ENCODE measurements around the gene DNAL4. TPM values are rescaled to one million over a fixed set of nuclear protein-coding genes. Genes with fewer than 3 reads are reported as not detected.

The DNAL4 gene
- total RNA-seq, 1 experiment from 2014 or later = 9.2 TPM

- no peak overlapping the region for H3K4me3 Mint-ChIP-seq (ENCODE audit: unreplicated experiment)
- Histone ChIP-seq H3K36me3 (ENCODE audit: control insufficient read depth, insufficient read depth, low read length) (no peaks in the 10 kb centered on the region), H3K27me3 (replicated peaks; ENCODE audit: control insufficient read depth, insufficient read depth, low read length) (no peaks in the 10 kb centered on the region), H3K4me3 (ENCODE audit: low read depth, low read length) (no peak overlapping the region), H3K9me3 (no peaks in the 10 kb centered on the region), H3K4me1 (peaks cover 8% of the 10 kb centered on the region)
- no peaks in the 10 kb centered on the region for H3K36me3 Mint-ChIP-seq (ENCODE audit: insufficient read depth, unreplicated experiment)
- CTCF ChIA-PET = no interaction called here
- POLR2A ChIA-PET = no interaction called here
- no peak overlapping the region for H3K27ac Mint-ChIP-seq (ENCODE audit: unreplicated experiment)
- H3K9me3 Mint-ChIP-seq (ENCODE audit: unreplicated experiment) = no peaks in the 10 kb centered on the region
- no peak for DNase-seq
- no peak for TF ChIP-seq CTCF (IDR thresholded peaks at IDR 0.05; ENCODE audit: insufficient read depth in 1 of 2, low read depth in 1 of 2, low read length in 1 of 2, severe bottlenecking in 1 of 2, unreplicated experiment in 1 of 2)
- BruUV-seq (replicated peaks) = no TSS peak
- no peaks in the 10 kb centered on the region for H3K4me1 Mint-ChIP-seq (ENCODE audit: low read depth, unreplicated experiment)
- H3K27me3 Mint-ChIP-seq (ENCODE audit: insufficient read depth, unreplicated experiment) = peaks cover 22% of the 10 kb centered on the region
- intact Hi-C loops (cut with micrococcal nuclease; ENCODE audit: unreplicated experiment) = no loop called here
Observed at GRCh38 chr22:38795569-38795968, 1.6 kb upstream of the DNAL4 start.

GRCh38 chr22:38793317-38793716, 626 bp downstream of the DNAL4 start:
- peak overlapping the region; percentile 71 for H3K27ac Mint-ChIP-seq (ENCODE audit: unreplicated experiment)
- no peaks in the 10 kb centered on the region for H3K27me3 ChIP-seq (replicated peaks; ENCODE audit: control insufficient read depth, insufficient read depth, low read length)
- ChIA-PET CTCF (no interaction called here), POLR2A (no interaction called here)
- H3K9me3 Mint-ChIP-seq (ENCODE audit: unreplicated experiment) = no peaks in the 10 kb centered on the region
- peak overlapping the region; percentile 85 for H3K4me3 Mint-ChIP-seq (ENCODE audit: unreplicated experiment)
- no peak for TF ChIP-seq CTCF (IDR thresholded peaks at IDR 0.05; ENCODE audit: insufficient read depth in 1 of 2, low read depth in 1 of 2, low read length in 1 of 2, severe bottlenecking in 1 of 2, unreplicated experiment in 1 of 2)
- H3K4me1 Mint-ChIP-seq (ENCODE audit: low read depth, unreplicated experiment) = no peaks in the 10 kb centered on the region
- no peaks in the 10 kb centered on the region for H3K9me3 ChIP-seq
- peak overlapping the region; percentile 90 for H3K4me3 ChIP-seq (ENCODE audit: low read depth, low read length)
- peaks cover 8% of the 10 kb centered on the region for H3K4me1 ChIP-seq
- BruUV-seq (replicated peaks) = TSS peak; percentile 60
- no peak for DNase-seq
- H3K36me3 Mint-ChIP-seq (ENCODE audit: insufficient read depth, unreplicated experiment) = no peaks in the 10 kb centered on the region
- intact Hi-C loops (cut with micrococcal nuclease; ENCODE audit: unreplicated experiment) = no loop called here
- peaks cover 16% of the 10 kb centered on the region for H3K27me3 Mint-ChIP-seq (ENCODE audit: insufficient read depth, unreplicated experiment)
- no peaks in the 10 kb centered on the region for H3K36me3 ChIP-seq (ENCODE audit: control insufficient read depth, insufficient read depth, low read length)

GRCh38 chr22:38792833-38793232, 1.1 kb downstream of the DNAL4 start:
- Histone ChIP-seq H3K4me1 (peaks cover 8% of the 10 kb centered on the region), H3K36me3 (ENCODE audit: control insufficient read depth, insufficient read depth, low read length) (no peaks in the 10 kb centered on the region), H3K27me3 (replicated peaks; ENCODE audit: control insufficient read depth, insufficient read depth, low read length) (no peaks in the 10 kb centered on the region), H3K4me3 (ENCODE audit: low read depth, low read length) (peak overlapping the region; percentile 90), H3K9me3 (no peaks in the 10 kb centered on the region)
- Mint-ChIP-seq H3K4me1 (ENCODE audit: low read depth, unreplicated experiment) (no peaks in the 10 kb centered on the region), H3K27me3 (ENCODE audit: insufficient read depth, unreplicated experiment) (peaks cover 12% of the 10 kb centered on the region), H3K27ac (ENCODE audit: unreplicated experiment) (peak overlapping the region; percentile 71), H3K9me3 (ENCODE audit: unreplicated experiment) (no peaks in the 10 kb centered on the region), H3K36me3 (ENCODE audit: insufficient read depth, unreplicated experiment) (no peaks in the 10 kb centered on the region), H3K4me3 (ENCODE audit: unreplicated experiment) (peak overlapping the region; percentile 85)
- TF ChIP-seq CTCF (IDR thresholded peaks at IDR 0.05; ENCODE audit: insufficient read depth in 1 of 2, low read depth in 1 of 2, low read length in 1 of 2, severe bottlenecking in 1 of 2, unreplicated experiment in 1 of 2) = no peak
- intact Hi-C loops (cut with micrococcal nuclease; ENCODE audit: unreplicated experiment) = no loop called here
- ChIA-PET POLR2A (no interaction called here), CTCF (interaction anchor here (0.6 to 1.2 kb wide), 2 partner anchors 10 to 24 kb away, joined by 5 to 6 read pairs; no protein-coding TSS in a partner anchor)
- DNase-seq = no peak
- no TSS peak for BruUV-seq (replicated peaks)

Data from Caco-2 (cell line).